Measurements from ENCODE around the gene NUP98.

- no peak for TF ChIP-seq CTCF (IDR thresholded peaks at IDR 0.05; ENCODE audit: borderline replicate concordance, extremely low read depth, low read length, poor library complexity, severe bottlenecking)
- TF ChIP-seq EZH2 (IDR thresholded peaks at IDR 0.05; ENCODE audit: borderline replicate concordance, low read depth, low read length, severe bottlenecking): no peak
These were observed 85.1 kb downstream of the NUP98 start for GRCh38 chr11:3712274-3712673.

All from DND-41 (cell line).